HEK293T (cell line): ENCODE results near the gene CAMK2B.

Source experiments
- ARNT ChIP-seq: fragments of 450-650 bp; IDR thresholded peaks from 2 replicates; pipeline ENCODE4 v1.6.1; 2017; ENCODE audit warnings: mild to moderate bottlenecking
- BHLHE40 ChIP-seq: fragments of 450-650 bp; IDR thresholded peaks from 2 replicates; pipeline ENCODE4 v1.6.1; 2016; ENCODE audit warnings: mild to moderate bottlenecking, moderate library complexity, borderline replicate concordance
- ELF4 ChIP-seq: fragments of 450-650 bp; IDR thresholded peaks from 2 replicates; pipeline ENCODE4 v1.6.1; 2017; ENCODE audit warnings: antibody characterized with exemption
- FOXA1 ChIP-seq: fragments of 450-650 bp; IDR thresholded peaks from 2 replicates; pipeline ENCODE4 v1.6.1; 2016; ENCODE audit warnings: mild to moderate bottlenecking
- FOXM1 ChIP-seq: fragments of 450-650 bp; IDR thresholded peaks from 2 replicates; pipeline ENCODE4 v1.6.1; 2017; ENCODE audit warnings: mild to moderate bottlenecking, borderline replicate concordance
- LEF1 ChIP-seq: fragments of 450-650 bp; IDR thresholded peaks from 2 replicates; pipeline ENCODE4 v1.6.1; 2017; ENCODE audit warnings: mild to moderate bottlenecking, borderline replicate concordance
- SP1 ChIP-seq: fragments of 450-650 bp; IDR thresholded peaks from 2 replicates; pipeline ENCODE4 v1.6.1; 2017
- SUZ12 ChIP-seq: fragments of 450-650 bp; IDR thresholded peaks from 2 replicates; pipeline ENCODE4 v1.6.1; 2016; ENCODE audit warnings: mild to moderate bottlenecking
- TARDBP ChIP-seq: fragments of 450-650 bp; IDR thresholded peaks from 2 replicates; pipeline ENCODE4 v1.6.1; 2016
- ZNF384 ChIP-seq: fragments of 450-650 bp; IDR thresholded peaks from 2 replicates; pipeline ENCODE4 v1.6.1; 2016
- TF ChIP-seq, protein P1 (sequence below): fragments of 450-650 bp; IDR thresholded peaks from 2 replicates; pipeline ENCODE4 v1.6.1; 2016

DNA sequence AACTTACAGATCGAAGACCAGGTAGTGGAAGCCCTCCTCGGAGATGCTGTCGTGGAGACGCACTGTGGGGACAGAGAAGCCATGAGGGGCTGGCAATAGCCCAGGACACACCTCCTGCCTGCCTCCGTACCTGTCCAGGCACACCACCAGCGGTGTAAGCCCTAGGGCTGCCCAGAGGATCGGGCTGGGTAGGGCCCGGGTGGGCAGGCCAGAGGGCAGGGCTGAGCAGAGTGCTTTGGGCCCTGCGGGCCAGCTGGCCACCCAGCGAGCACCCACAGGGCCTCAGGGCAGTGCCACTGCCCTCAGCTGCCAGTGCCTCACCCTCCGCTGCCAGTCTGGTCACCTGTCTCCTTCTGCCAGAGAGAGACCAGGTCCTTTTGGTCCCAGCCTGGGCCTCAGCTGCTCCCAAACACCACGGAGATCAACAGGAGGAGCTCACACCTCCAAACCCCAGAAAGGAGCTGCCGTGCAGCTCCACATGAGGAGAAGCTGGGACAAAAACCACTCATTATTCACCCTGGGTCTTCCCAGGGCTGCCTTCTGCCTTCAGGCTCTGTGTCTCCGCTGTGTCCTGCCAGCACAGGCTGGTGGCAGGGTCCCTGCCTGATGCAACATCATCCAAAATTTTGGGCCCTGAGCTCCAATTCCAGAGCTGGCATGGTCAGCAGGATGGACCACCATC is 66.4 kb downstream of the CAMK2B start:
- TF ChIP-seq ELF4 (no peak), BHLHE40 (no peak), FOXM1 (no peak), ZNF384 (no peak), LEF1 (no peak), SP1 (no peak), ARNT (no peak), FOXA1 (no peak), TARDBP (no peak), SUZ12 (no peak)
- TF ChIP-seq, protein P1, sequence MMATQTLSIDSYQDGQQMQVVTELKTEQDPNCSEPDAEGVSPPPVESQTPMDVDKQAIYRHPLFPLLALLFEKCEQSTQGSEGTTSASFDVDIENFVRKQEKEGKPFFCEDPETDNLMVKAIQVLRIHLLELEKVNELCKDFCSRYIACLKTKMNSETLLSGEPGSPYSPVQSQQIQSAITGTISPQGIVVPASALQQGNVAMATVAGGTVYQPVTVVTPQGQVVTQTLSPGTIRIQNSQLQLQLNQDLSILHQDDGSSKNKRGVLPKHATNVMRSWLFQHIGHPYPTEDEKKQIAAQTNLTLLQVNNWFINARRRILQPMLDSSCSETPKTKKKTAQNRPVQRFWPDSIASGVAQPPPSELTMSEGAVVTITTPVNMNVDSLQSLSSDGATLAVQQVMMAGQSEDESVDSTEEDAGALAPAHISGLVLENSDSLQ, result no peak
